GM12878 (cell line): Measurements from ENCODE around the gene EIF4ENIF1. TPM values are rescaled to one million over a fixed set of nuclear protein-coding genes. Genes with fewer than 3 reads are reported as not detected.

Source experiments
- ASH2L ChIP-seq: fragments of 300-600, 200-600 bp; sonication (generic); IDR thresholded peaks from 2 replicates; pipeline ENCODE4 v1.6.1; 2017; ENCODE audit warnings: low read depth, mild to moderate bottlenecking, borderline replicate concordance
- BMI1 ChIP-seq: fragments of 450-650 bp; IDR thresholded peaks from 2 replicates; pipeline ENCODE4 v1.6.1; 2016; ENCODE audit warnings: mild to moderate bottlenecking, moderate library complexity, borderline replicate concordance
- CBX3 ChIP-seq: fragments of 200-600 bp; sonication (generic); IDR thresholded peaks from 2 replicates; pipeline ENCODE4 v1.6.1; 2016; ENCODE audit warnings: low read depth, borderline replicate concordance
- CUX1 ChIP-seq: IDR thresholded peaks from 2 replicates; pipeline ENCODE4 v1.6.1; 2012; ENCODE audit warnings: improper control_type of control experiment, low read depth, low read length; ENCODE audit not compliant: insufficient replicate concordance
- ESRRA ChIP-seq: IDR thresholded peaks from 2 replicates; pipeline ENCODE4 v1.6.1; 2012; ENCODE audit warnings: mild to moderate bottlenecking, low read length, improper control_type of control experiment
- HSF1 ChIP-seq: fragments of 150-350 bp; IDR thresholded peaks from 2 replicates; pipeline ENCODE4 v1.6.1; 2014; ENCODE audit warnings: mild to moderate bottlenecking, low read depth, low read length
- JUNB ChIP-seq: IDR thresholded peaks from 2 replicates; pipeline ENCODE4 v1.6.1; 2016; ENCODE audit warnings: antibody characterized with exemption, mild to moderate bottlenecking
- NBN ChIP-seq: fragments of 450-650 bp; IDR thresholded peaks from 2 replicates; pipeline ENCODE4 v1.6.1; 2016
- NFYA ChIP-seq: IDR thresholded peaks from 2 replicates; pipeline ENCODE4 v1.6.1; 2011; ENCODE audit warnings: low read depth, mild to moderate bottlenecking, low read length, improper control_type of control experiment, borderline replicate concordance
- NFYB ChIP-seq: IDR thresholded peaks from 2 replicates; pipeline ENCODE4 v1.6.1; 2011; ENCODE audit warnings: low read depth, mild to moderate bottlenecking, low read length, improper control_type of control experiment, moderate library complexity; ENCODE audit not compliant: insufficient read depth
- PAX5 ChIP-seq: IDR thresholded peaks from 2 replicates; pipeline ENCODE4 v1.6.1; 2011; ENCODE audit warnings: low read depth, low read length, borderline replicate concordance
- POLR2AphosphoS5 ChIP-seq: IDR thresholded peaks from 2 replicates; pipeline ENCODE4 v1.6.1; 2011; ENCODE audit warnings: mild to moderate bottlenecking, low read length, inconsistent platforms
- SMAD1 ChIP-seq: fragments of 450-650 bp; IDR thresholded peaks from 2 replicates; pipeline ENCODE4 v1.6.1; 2018; ENCODE audit warnings: mild to moderate bottlenecking, low read depth; ENCODE audit not compliant: partially characterized antibody
- SMC3 ChIP-seq: IDR thresholded peaks from 2 replicates; pipeline ENCODE4 v1.6.1; 2011; ENCODE audit warnings: low read length, improper control_type of control experiment, borderline replicate concordance
- SRF ChIP-seq, 2 experiments: IDR thresholded peaks; 2 replicates each; pipeline ENCODE4 v1.6.1; 2011; ENCODE audit warnings: low read depth in 2 of 2, low read length in 2 of 2, mild to moderate bottlenecking in 1 of 2, moderate library complexity in 1 of 2
- TCF7 ChIP-seq: IDR thresholded peaks from 2 replicates; pipeline ENCODE4 v1.6.1; 2014; ENCODE audit warnings: antibody characterized with exemption, borderline replicate concordance
- YBX1 ChIP-seq: fragments of 450-650 bp; IDR thresholded peaks from 2 replicates; pipeline ENCODE4 v1.6.1; 2016; ENCODE audit warnings: antibody characterized with exemption
- ZNF384 ChIP-seq: IDR thresholded peaks from 2 replicates; pipeline ENCODE4 v1.6.1; 2012; ENCODE audit warnings: low read depth, mild to moderate bottlenecking, low read length, improper control_type of control experiment, borderline replicate concordance
- polyA plus RNA-seq, 11 experiments: library from polyadenylated mRNA; depleted of rRNA in 4 of 11; unstranded in 6 of 11; stranded (reverse) in 5 of 11; fragments of >200 nt; fragmentation: Nextera tagmentation in 4 of 11; fragmentation: Illumina TruSeq in 1 of 11; extraction: Ambion mirVana in 4 of 11; extraction: Trizol in 1 of 11; gene quantifications; 1 replicate in 1 of 11; 2 replicates in 10 of 11; pipeline versions ENCODE4 v1.2.1 to v1.2.3, GENCODE V29; 2011 to 2016; ENCODE audit warnings: inconsistent platforms in 2 of 11, missing spikeins in 2 of 11, low read depth in 1 of 11
- total RNA-seq, 4 experiments: library from RNA; depleted of rRNA in 3 of 4; stranded (reverse); fragments of >200 nt in 3 of 4; fragmentation: Illumina TruSeq in 1 of 4; extraction: Trizol in 1 of 4; gene quantifications; 2 replicates each; pipeline versions ENCODE4 v1.2.1 to v1.2.3, GENCODE V29; 2013 to 2021
- TF ChIP-seq, protein P1 (sequence below): fragments of 450-650 bp; IDR thresholded peaks from 2 replicates; pipeline ENCODE4 v1.6.1; 2017; ENCODE audit warnings: mild to moderate bottlenecking, low read depth, inconsistent platforms; ENCODE audit not compliant: poor library complexity, severe bottlenecking

EIF4ENIF1 gene
- total and polyA plus RNA-seq, 10 of the 15 experiments (the other 5 are each of a cell fraction or from before 2014, with no cell fraction given) = 4.4 to 43.7 (median 24.4) TPM

- TF ChIP-seq NFYA (no peak), SMAD1 (peak; percentile 89), JUNB (peak; percentile 33; the same call in 1 of the 2 replicates), CUX1 (no peak), SMC3 (peak; percentile 31; the same call in 1 of the 2 replicates), NFYB (no peak), ZNF384 (peak; percentile 49; the same call in 1 of the 2 replicates), YBX1 (no peak), ASH2L (no peak), POLR2AphosphoS5 (peak; percentile 99), PAX5 (peak; percentile 82; the same call in 1 of the 2 replicates), CBX3 (no peak), NBN (peak; percentile 98), TCF7 (no peak), HSF1 (no peak), BMI1 (peak; percentile 57; the same call in 1 of the 2 replicates), ESRRA (no peak), SRF (IDR thresholded peaks at IDR 0.05; ENCODE audit: low read depth in 2 of 2, low read length in 2 of 2) (peak in 1 of 2 experiments; percentile 78; a peak in 2 of 4 replicates)
- TF ChIP-seq, protein P1, sequence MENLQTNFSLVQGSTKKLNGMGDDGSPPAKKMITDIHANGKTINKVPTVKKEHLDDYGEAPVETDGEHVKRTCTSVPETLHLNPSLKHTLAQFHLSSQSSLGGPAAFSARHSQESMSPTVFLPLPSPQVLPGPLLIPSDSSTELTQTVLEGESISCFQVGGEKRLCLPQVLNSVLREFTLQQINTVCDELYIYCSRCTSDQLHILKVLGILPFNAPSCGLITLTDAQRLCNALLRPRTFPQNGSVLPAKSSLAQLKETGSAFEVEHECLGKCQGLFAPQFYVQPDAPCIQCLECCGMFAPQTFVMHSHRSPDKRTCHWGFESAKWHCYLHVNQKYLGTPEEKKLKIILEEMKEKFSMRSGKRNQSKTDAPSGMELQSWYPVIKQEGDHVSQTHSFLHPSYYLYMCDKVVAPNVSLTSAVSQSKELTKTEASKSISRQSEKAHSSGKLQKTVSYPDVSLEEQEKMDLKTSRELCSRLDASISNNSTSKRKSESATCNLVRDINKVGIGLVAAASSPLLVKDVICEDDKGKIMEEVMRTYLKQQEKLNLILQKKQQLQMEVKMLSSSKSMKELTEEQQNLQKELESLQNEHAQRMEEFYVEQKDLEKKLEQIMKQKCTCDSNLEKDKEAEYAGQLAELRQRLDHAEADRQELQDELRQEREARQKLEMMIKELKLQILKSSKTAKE = peak; percentile 84
These were observed 869 bp upstream of the EIF4ENIF1 start (continued) for GRCh38 chr22:31490496-31490925.
